ENCODE measurements around the gene UQCRH.

Gene UQCRH

GRCh38 chr1:46274225-46275029 is 29.1 kb upstream of the UQCRH start:
- peaks cover 98% of the 10 kb centered on the region for H3K36me3 ChIP-seq (ENCODE audit: insufficient read depth, low read length)
- no peaks in the 10 kb centered on the region for H4K20me1 ChIP-seq (ENCODE audit: insufficient read depth, low read length, poor library complexity, severe bottlenecking)

DNA sequence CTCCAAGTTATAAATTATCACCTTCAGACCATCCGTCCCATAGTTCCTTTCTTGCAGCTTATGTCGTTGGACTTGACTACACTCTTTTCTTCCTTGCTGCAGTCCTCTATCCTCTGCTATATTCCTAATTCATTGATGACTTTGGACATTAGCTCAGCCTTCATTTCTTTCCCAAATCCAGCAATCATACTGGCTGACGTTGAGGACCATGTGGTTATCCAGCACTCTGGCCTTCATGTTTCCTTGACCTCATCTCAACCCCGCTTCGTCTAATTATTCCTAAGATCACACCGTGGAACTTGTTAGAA is 28.5 kb upstream of the UQCRH start:
- Histone ChIP-seq H3K4me2 (ENCODE audit: low read depth, low read length, poor library complexity, severe bottlenecking) (no peak overlapping the region), H3K4me3 (ENCODE audit: low read length, poor library complexity, severe bottlenecking) (no peak overlapping the region), H3K9me2 (replicated peaks; ENCODE audit: low read depth, low read length) (no peaks in the 10 kb centered on the region), H3K4me1 (ENCODE audit: insufficient read depth, low read length, poor library complexity, severe bottlenecking) (no peaks in the 10 kb centered on the region), H4K20me1 (ENCODE audit: insufficient read depth, low read length, poor library complexity, severe bottlenecking) (no peaks in the 10 kb centered on the region), H3K27me3 (ENCODE audit: insufficient read depth, low read length, poor library complexity, severe bottlenecking) (no peaks in the 10 kb centered on the region), H3K9me3 (ENCODE audit: insufficient read depth, low read depth, low read length) (no peaks in the 10 kb centered on the region), H3K79me2 (ENCODE audit: insufficient read depth, low read length) (no peaks in the 10 kb centered on the region), H3K36me3 (ENCODE audit: insufficient read depth, low read length) (peaks cover 98% of the 10 kb centered on the region), H3K9ac (ENCODE audit: low read depth, low read length, poor library complexity, severe bottlenecking) (no peak overlapping the region), H2AFZ (ENCODE audit: low read length) (no peak overlapping the region), H3F3A (ENCODE audit: low read depth) (no peaks in the 10 kb centered on the region)
- TF ChIP-seq CTCF (conservative IDR thresholded peaks at IDR 0.05; ENCODE audit: low read length) (no peak), EZH2phosphoT487 (IDR thresholded peaks at IDR 0.05; ENCODE audit: borderline replicate concordance) (no peak)

More at GRCh38 chr1:46274225-46275029, 29.1 kb upstream of the UQCRH start:
- TF ChIP-seq CTCF (conservative IDR thresholded peaks at IDR 0.05; ENCODE audit: low read length) (no peak), EZH2phosphoT487 (IDR thresholded peaks at IDR 0.05; ENCODE audit: borderline replicate concordance) (no peak)
- Histone ChIP-seq H2AFZ (ENCODE audit: low read length) (no peak overlapping the region), H3F3A (ENCODE audit: low read depth) (no peaks in the 10 kb centered on the region), H3K9me3 (ENCODE audit: insufficient read depth, low read depth, low read length) (no peaks in the 10 kb centered on the region), H3K27me3 (ENCODE audit: insufficient read depth, low read length, poor library complexity, severe bottlenecking) (no peaks in the 10 kb centered on the region), H3K79me2 (ENCODE audit: insufficient read depth, low read length) (no peaks in the 10 kb centered on the region), H3K4me3 (ENCODE audit: low read length, poor library complexity, severe bottlenecking) (no peak overlapping the region), H3K4me2 (ENCODE audit: low read depth, low read length, poor library complexity, severe bottlenecking) (no peak overlapping the region), H3K9me2 (replicated peaks; ENCODE audit: low read depth, low read length) (no peaks in the 10 kb centered on the region), H3K9ac (ENCODE audit: low read depth, low read length, poor library complexity, severe bottlenecking) (no peak overlapping the region), H3K4me1 (ENCODE audit: insufficient read depth, low read length, poor library complexity, severe bottlenecking) (no peaks in the 10 kb centered on the region)

DNA sequence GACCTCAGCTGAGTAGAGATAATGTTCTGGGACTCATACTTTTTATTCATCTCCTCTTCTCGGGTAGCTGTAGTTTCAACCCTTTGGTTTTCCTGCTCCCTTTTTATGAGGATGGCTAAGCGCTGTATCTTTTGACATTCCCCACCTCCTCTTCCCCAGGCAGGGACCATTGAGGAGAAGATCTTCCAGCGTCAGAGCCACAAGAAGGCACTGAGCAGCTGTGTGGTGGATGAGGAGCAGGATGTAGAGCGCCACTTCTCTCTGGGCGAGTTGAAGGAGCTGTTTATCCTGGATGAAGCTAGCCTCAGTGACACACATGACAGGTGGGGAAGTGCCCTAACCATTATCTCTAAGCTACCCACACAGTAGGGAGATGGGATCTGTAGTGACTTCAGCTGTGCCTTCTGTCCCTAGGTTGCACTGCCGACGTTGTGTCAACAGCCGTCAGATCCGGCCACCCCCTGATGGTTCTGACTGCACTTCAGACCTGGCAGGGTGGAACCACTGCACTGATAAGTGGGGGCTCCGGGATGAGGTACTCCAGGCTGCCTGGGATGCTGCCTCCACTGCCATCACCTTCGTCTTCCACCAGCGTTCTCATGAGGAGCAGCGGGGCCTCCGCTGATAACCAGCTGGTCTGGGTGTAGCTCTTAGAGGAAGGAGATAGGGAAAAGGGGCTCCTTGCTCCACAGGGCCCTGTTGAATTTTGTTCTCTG is 25.7 kb upstream of the UQCRH start:
- Histone ChIP-seq H3K27me3 (ENCODE audit: insufficient read depth, low read length, poor library complexity, severe bottlenecking) (no peaks in the 10 kb centered on the region), H3K79me2 (ENCODE audit: insufficient read depth, low read length) (no peaks in the 10 kb centered on the region), H3K36me3 (ENCODE audit: insufficient read depth, low read length) (peaks cover 87% of the 10 kb centered on the region), H3K4me2 (ENCODE audit: low read depth, low read length, poor library complexity, severe bottlenecking) (no peak overlapping the region), H3K4me3 (ENCODE audit: low read length, poor library complexity, severe bottlenecking) (no peak overlapping the region), H3K9me2 (replicated peaks; ENCODE audit: low read depth, low read length) (no peaks in the 10 kb centered on the region), H3F3A (ENCODE audit: low read depth) (no peaks in the 10 kb centered on the region), H2AFZ (ENCODE audit: low read length) (no peak overlapping the region), H3K4me1 (ENCODE audit: insufficient read depth, low read length, poor library complexity, severe bottlenecking) (no peaks in the 10 kb centered on the region), H3K9ac (ENCODE audit: low read depth, low read length, poor library complexity, severe bottlenecking) (no peak overlapping the region), H3K9me3 (ENCODE audit: insufficient read depth, low read depth, low read length) (no peaks in the 10 kb centered on the region), H4K20me1 (ENCODE audit: insufficient read depth, low read length, poor library complexity, severe bottlenecking) (no peaks in the 10 kb centered on the region)
- TF ChIP-seq EZH2phosphoT487 (IDR thresholded peaks at IDR 0.05; ENCODE audit: borderline replicate concordance) (no peak), CTCF (conservative IDR thresholded peaks at IDR 0.05; ENCODE audit: low read length) (no peak)
